Thyroid gland (tissue), 4 donors: ENCODE data around the gene NLGN1.

Experiments
- POLR2A ChIP-seq, 2 donors: fragments of 450-650 bp; IDR thresholded peaks; one replicate each; pipeline ENCODE4 v1.6.1; 2017; ENCODE audit warnings: antibody characterized with exemption in 2 of 2, mild to moderate bottlenecking in 2 of 2, moderate library complexity in 1 of 2
- TF ChIP-seq, protein P1 (sequence below), 6 experiments: fragments of 200-600 bp in 3 of 6; fragments of 450-650 bp in 3 of 6; sonication (generic) in 3 of 6; IDR thresholded peaks; one replicate each; pipeline ENCODE4 v1.5.1; 2016 to 2019; ENCODE audit warnings: antibody characterized with exemption in 6 of 6, mild to moderate bottlenecking in 2 of 6, inconsistent platforms in 1 of 6, moderate library complexity in 1 of 6

DNA sequence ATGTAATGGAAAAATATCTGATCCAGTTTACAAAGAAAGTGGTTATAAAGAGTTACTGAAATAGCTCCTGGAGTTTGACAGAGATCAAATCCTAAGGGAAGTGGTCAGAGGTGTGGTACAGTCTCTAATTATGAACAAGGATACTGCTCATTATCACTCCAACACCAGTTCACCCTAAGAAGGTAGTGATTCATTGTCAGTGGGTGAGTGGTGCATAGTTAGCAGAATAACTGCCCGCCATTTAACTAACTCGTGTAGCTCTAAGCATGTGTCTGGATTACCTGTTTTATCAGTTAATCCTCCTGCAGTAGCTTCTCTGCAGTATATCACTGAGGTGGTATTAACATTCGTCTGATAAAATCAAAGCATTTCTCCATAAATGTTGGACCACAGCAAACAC, 700.1 kb downstream of the NLGN1 start:
- TF ChIP-seq, protein P1, sequence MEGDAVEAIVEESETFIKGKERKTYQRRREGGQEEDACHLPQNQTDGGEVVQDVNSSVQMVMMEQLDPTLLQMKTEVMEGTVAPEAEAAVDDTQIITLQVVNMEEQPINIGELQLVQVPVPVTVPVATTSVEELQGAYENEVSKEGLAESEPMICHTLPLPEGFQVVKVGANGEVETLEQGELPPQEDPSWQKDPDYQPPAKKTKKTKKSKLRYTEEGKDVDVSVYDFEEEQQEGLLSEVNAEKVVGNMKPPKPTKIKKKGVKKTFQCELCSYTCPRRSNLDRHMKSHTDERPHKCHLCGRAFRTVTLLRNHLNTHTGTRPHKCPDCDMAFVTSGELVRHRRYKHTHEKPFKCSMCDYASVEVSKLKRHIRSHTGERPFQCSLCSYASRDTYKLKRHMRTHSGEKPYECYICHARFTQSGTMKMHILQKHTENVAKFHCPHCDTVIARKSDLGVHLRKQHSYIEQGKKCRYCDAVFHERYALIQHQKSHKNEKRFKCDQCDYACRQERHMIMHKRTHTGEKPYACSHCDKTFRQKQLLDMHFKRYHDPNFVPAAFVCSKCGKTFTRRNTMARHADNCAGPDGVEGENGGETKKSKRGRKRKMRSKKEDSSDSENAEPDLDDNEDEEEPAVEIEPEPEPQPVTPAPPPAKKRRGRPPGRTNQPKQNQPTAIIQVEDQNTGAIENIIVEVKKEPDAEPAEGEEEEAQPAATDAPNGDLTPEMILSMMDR (IDR thresholded peaks at IDR 0.05) = no peak
- no peak for TF ChIP-seq POLR2A (IDR thresholded peaks at IDR 0.05)
